OCI-LY7 (cell line): Measurements from ENCODE around the gene MSLN. TPM values are rescaled to one million over a fixed set of nuclear protein-coding genes. Genes with fewer than 3 reads are reported as not detected.

ENCODE experiments used
- BruUV-seq: library from RNA; stranded (reverse); fragments of 400-500 nt; replicated peaks from 2 replicates; lab custom pipeline; 2021; lab: Mats Ljungman, UMichigan
- CTCF ChIA-PET: fragments of 300-600 bp; sonication (Branson Sonifier 250); formaldehyde crosslinking; loops from one replicate; lab custom pipeline; 2022; ENCODE audit warnings: antibody characterized with exemption; ENCODE audit not compliant: unreplicated experiment; lab: Charles Lee
- POLR2A ChIA-PET: fragments of 300-600 bp; sonication (Branson Sonifier 250); formaldehyde crosslinking; loops from one replicate; lab custom pipeline; 2022; ENCODE audit warnings: antibody characterized with exemption; lab: Charles Lee
- DNase-seq: peaks from one replicate; pipeline ENCODE4 v3.0.0-alpha.2; 2015; ENCODE audit warnings: low spot score
- H2AFZ ChIP-seq: fragments of 200-600 bp; sonication (generic), shearing (Covaris generic); 2 replicates; pipeline ENCODE4 v1.6.1; 2014; ENCODE audit warnings: mild to moderate bottlenecking, antibody characterized with exemption, low read length, moderate library complexity
- H3K27ac ChIP-seq: fragments of 200-600 bp; sonication (generic); 2 replicates; pipeline ENCODE4 v1.5.1; 2014; ENCODE audit warnings: mixed run types, low read depth, mild to moderate bottlenecking, moderate library complexity, low read length, inconsistent platforms; ENCODE audit not compliant: poor library complexity, severe bottlenecking
- H3K36me3 ChIP-seq: fragments of 200-600 bp; sonication (generic); 2 replicates; pipeline ENCODE4 v1.6.1; 2014; ENCODE audit warnings: mild to moderate bottlenecking, antibody characterized with exemption, low read length, moderate library complexity, mixed read lengths; ENCODE audit not compliant: insufficient read depth
- H3K4me1 ChIP-seq: fragments of 200-600 bp; sonication (generic); 2 replicates; pipeline ENCODE4 v1.5.1; 2014; ENCODE audit warnings: mild to moderate bottlenecking, low read length; ENCODE audit not compliant: insufficient read depth, poor library complexity, severe bottlenecking
- H3K4me2 ChIP-seq: fragments of 200-600 bp; sonication (generic); 2 replicates; pipeline ENCODE4 v1.6.1; 2014; ENCODE audit warnings: mild to moderate bottlenecking, low read length
- H3K4me3 ChIP-seq: fragments of 200-600 bp; sonication (generic); 2 replicates; pipeline ENCODE4 v1.5.1; 2014; ENCODE audit warnings: mild to moderate bottlenecking, low read depth, low read length; ENCODE audit not compliant: poor library complexity, severe bottlenecking
- H3K79me2 ChIP-seq: fragments of 200-600 bp; sonication (generic); 2 replicates; pipeline ENCODE4 v1.6.1; 2016; ENCODE audit warnings: low read depth, mild to moderate bottlenecking, low read length, moderate library complexity, mixed read lengths; ENCODE audit not compliant: insufficient read depth
- H3K9me2 ChIP-seq: fragments of 200-600 bp; sonication (generic); 2 replicates; pipeline ENCODE4 v1.6.1; 2016; ENCODE audit warnings: mild to moderate bottlenecking, low read length, mixed read lengths; ENCODE audit not compliant: insufficient read depth
- H3K9me3 ChIP-seq: fragments of 200-600 bp; sonication (generic); 2 replicates; pipeline ENCODE4 v1.6.1; 2014; ENCODE audit warnings: mild to moderate bottlenecking, mixed run types, low read length, mixed read lengths
- H4K20me1 ChIP-seq: fragments of 200-600 bp; sonication (generic); 2 replicates; pipeline ENCODE4 v1.6.1; 2014; ENCODE audit warnings: mild to moderate bottlenecking, antibody characterized with exemption, low read length, moderate library complexity, mixed read lengths; ENCODE audit not compliant: insufficient read depth
- EZH2phosphoT487 ChIP-seq: fragments of 200-600 bp; sonication (generic); IDR thresholded peaks from 2 replicates; pipeline ENCODE4 v1.6.1; 2018; ENCODE audit warnings: low read depth, borderline replicate concordance, mild to moderate bottlenecking, mixed run types, antibody characterized with exemption, low read length, moderate library complexity, mixed read lengths
- intact Hi-C: fragments of 100-400 bp; cut with micrococcal nuclease; formaldehyde crosslinking; loops from one replicate; pipeline ENCODE4 v1.10.0; 2022; ENCODE audit not compliant: unreplicated experiment
- total RNA-seq, 2 experiments: library from RNA; depleted of rRNA in 1 of 2; stranded (reverse); fragments of >200 nt in 1 of 2; shearing (Covaris generic) in 1 of 2; gene quantifications; 2 replicates each; pipeline ENCODE4 v1.2.3, GENCODE V29; 2014 to 2022
- TF ChIP-seq, protein P1 (sequence below): fragments of 200-600 bp; sonication (generic); conservative IDR thresholded peaks from 2 replicates; pipeline ENCODE4 v1.5.1; 2014; ENCODE audit warnings: mild to moderate bottlenecking, antibody characterized with exemption, low read length, moderate library complexity, mixed read lengths

Gene MSLN
- total RNA-seq, 2 experiments from 2014 or later = 0.13 to 0.44 TPM

- peaks cover 63% of the 10 kb centered on the region for H3K4me1 ChIP-seq
- POLR2A ChIA-PET = interaction anchor here (0.5 to 3.2 kb wide), 4 partner anchors 8 to 30 kb away, joined by 3 to 26 read pairs (median 3); partner anchors contain the start of gene WDR24
- H2AFZ ChIP-seq = peak overlapping the region; percentile 31; the same call in 1 of the 2 replicates
- no peaks in the 10 kb centered on the region for H3K79me2 ChIP-seq
- no TSS peak for BruUV-seq
- intact Hi-C loops = loop anchor here (2.0 to 5.0 kb wide), 2 partner anchors 18 to 38 kb away; partner anchors contain the start of genes JMJD8 and STUB1
- no peaks in the 10 kb centered on the region for H3K9me2 ChIP-seq
- peak overlapping the region; percentile 88 for H3K4me2 ChIP-seq
- 0 out of 2 replicates have a peak, but pooled peaks cover 10% of the 10 kb centered on the region for H3K36me3 ChIP-seq
- no peaks in the 10 kb centered on the region for H3K9me3 ChIP-seq
- peak overlapping the region; percentile 93 for H3K27ac ChIP-seq
- H4K20me1 ChIP-seq = no peaks in the 10 kb centered on the region
- CTCF ChIA-PET = interaction anchor here (0.5 to 0.7 kb wide), 2 partner anchors 20 to 1435 kb away, joined by 4 read pairs; partner anchors contain the start of genes CIAO3 and TRAF7
- DNase-seq = peak; percentile 83
- peak overlapping the region; percentile 95 for H3K4me3 ChIP-seq
- TF ChIP-seq, protein P1, sequence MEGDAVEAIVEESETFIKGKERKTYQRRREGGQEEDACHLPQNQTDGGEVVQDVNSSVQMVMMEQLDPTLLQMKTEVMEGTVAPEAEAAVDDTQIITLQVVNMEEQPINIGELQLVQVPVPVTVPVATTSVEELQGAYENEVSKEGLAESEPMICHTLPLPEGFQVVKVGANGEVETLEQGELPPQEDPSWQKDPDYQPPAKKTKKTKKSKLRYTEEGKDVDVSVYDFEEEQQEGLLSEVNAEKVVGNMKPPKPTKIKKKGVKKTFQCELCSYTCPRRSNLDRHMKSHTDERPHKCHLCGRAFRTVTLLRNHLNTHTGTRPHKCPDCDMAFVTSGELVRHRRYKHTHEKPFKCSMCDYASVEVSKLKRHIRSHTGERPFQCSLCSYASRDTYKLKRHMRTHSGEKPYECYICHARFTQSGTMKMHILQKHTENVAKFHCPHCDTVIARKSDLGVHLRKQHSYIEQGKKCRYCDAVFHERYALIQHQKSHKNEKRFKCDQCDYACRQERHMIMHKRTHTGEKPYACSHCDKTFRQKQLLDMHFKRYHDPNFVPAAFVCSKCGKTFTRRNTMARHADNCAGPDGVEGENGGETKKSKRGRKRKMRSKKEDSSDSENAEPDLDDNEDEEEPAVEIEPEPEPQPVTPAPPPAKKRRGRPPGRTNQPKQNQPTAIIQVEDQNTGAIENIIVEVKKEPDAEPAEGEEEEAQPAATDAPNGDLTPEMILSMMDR = peak; percentile 58
- no peak for TF ChIP-seq EZH2phosphoT487
Measured at GRCh38 chr16:720447-720989, 40.0 kb upstream of the MSLN start.

DNA sequence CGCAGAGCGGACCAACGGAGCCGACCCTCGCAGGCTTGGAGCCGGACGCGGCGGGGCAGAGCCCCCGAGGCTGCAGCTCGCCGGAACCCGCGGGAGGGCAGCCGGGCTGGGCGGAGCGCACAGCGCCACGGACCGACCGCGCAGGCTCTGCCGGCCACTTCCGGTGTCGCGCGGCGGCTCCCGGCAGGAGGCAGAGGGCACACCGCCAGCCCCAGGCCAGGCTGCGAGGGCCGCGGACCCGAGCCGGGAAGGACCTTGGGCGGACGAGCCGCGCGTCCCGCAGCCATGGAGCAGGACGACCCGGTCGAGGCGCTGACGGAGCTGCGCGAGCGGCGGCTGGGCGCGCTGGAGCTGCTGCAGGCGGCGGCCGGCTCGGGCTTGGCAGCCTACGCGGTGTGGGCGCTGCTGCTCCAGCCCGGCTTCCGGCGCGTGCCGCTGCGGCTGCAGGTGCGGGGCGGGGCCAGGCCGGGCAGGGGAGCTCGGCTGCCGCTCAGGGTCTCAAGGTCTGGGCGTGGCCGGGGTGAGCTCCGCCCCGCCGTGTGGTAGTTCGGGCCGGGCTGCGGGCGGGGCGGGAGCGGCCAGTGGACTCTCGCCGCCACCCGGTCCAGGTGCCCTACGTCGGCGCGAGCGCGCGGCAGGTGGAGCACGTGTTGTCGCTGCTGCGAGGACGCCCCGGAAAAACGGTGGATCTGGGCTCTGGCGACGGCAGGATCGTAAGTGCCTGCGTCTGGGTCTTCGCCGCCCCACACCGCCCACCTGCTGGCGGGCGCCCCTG lies 39.4 kb upstream of the MSLN start, which contains the start of gene ANTKMT:
Gene ANTKMT, plus strand, starts transcription at position 157 of the 775 bp plus-strand sequence. Its CDS starts 129 bp downstream, at position 286.
- no peaks in the 10 kb centered on the region for H4K20me1 ChIP-seq
- H3K9me3 ChIP-seq = no peaks in the 10 kb centered on the region
- no peaks in the 10 kb centered on the region for H3K9me2 ChIP-seq
- intact Hi-C loops = loop anchor here (2.0 to 5.0 kb wide), 2 partner anchors 18 to 39 kb away; partner anchors contain the start of genes JMJD8 and STUB1
- H3K27ac ChIP-seq = peak within 1 kb of the TSS; percentile 93
- ChIA-PET POLR2A (interaction anchor here (0.6 to 3.2 kb wide), 5 partner anchors 9 to 991 kb away, joined by 4 to 26 read pairs (median 5); partner anchors contain the start of genes CHTF18 and RPUSD1), CTCF (interaction anchor here (0.5 to 0.7 kb wide), 2 partner anchors 16 to 1434 kb away, joined by 3 to 4 read pairs; partner anchors contain the start of gene TRAF7)
- H3K36me3 ChIP-seq = 0 out of 2 replicates have a peak, but pooled peaks cover 10% of the 10 kb centered on the region
- TF ChIP-seq, protein P1 = no peak
- no peak for TF ChIP-seq EZH2phosphoT487
- peak within 1 kb of the TSS; percentile 31; the same call in 1 of the 2 replicates for H2AFZ ChIP-seq
- no peaks in the 10 kb centered on the region for H3K79me2 ChIP-seq
- H3K4me3 ChIP-seq = peak within 1 kb of the TSS; percentile 95
- H3K4me2 ChIP-seq = peak within 1 kb of the TSS; percentile 88
- peaks cover 62% of the 10 kb centered on the region for H3K4me1 ChIP-seq
- peak; percentile 96 for DNase-seq
- BruUV-seq = no TSS peak
